Activated naive CD4-positive, alpha-beta T cell treated with anti-CD3 and anti-CD28 coated beads, Interleukin-2, amount 50 U/mL, for 24 hours (primary cell): ENCODE data around the gene CFL1.

ENCODE experiments used
- H3K27ac Mint-ChIP-seq: one replicate; pipeline ENCODE4 v1.8.0; 2021; ENCODE audit warnings: mild to moderate bottlenecking, mixed read lengths
- H3K27me3 Mint-ChIP-seq: one replicate; pipeline ENCODE4 v1.8.0; 2021; ENCODE audit warnings: mixed read lengths
- H3K36me3 Mint-ChIP-seq: one replicate; pipeline ENCODE4 v1.8.0; 2021; ENCODE audit warnings: mixed read lengths
- H3K4me1 Mint-ChIP-seq: one replicate; pipeline ENCODE4 v1.8.0; 2021; ENCODE audit warnings: mixed read lengths
- H3K4me3 Mint-ChIP-seq: one replicate; pipeline ENCODE4 v1.8.0; 2021; ENCODE audit warnings: mild to moderate bottlenecking, mixed read lengths
- H3K9me3 Mint-ChIP-seq: one replicate; pipeline ENCODE4 v1.8.0; 2021; ENCODE audit warnings: mixed read lengths

Gene CFL1

DNA sequence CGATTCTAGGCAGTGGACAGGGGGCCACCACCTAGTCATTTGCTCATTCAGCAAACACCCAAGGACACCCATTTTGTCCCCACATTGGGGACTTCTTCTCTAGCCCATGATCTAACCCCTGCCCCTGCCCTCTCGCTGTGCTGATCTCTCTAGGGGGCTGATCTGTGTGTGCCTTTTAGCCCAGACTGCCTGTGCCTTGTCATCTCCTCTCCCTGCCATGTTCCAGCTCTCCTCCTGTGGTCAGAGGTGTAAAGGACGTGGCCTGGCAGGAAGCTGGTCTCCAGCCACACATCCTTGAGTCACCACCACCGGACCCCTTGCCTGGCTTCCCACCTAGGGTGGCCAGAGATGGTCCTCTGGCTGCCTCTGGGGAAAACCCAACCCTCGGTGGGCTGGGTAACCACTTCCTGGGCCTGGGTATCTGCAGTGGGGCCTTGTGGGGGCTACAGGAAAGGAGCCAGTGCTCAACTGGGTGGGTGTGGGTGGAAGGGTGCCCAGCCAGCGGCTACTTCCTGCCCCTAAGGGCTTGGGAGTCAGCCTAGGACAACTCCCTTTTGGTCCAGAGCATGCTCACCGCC is 23.0 kb upstream of the CFL1 start:
- peak overlapping the region; percentile 82 for H3K27ac Mint-ChIP-seq
- H3K36me3 Mint-ChIP-seq: peaks cover 4% of the 10 kb centered on the region
- no peaks in the 10 kb centered on the region for H3K9me3 Mint-ChIP-seq
- peaks cover 47% of the 10 kb centered on the region for H3K4me1 Mint-ChIP-seq
- peak overlapping the region; percentile 53 for H3K4me3 Mint-ChIP-seq
- no peaks in the 10 kb centered on the region for H3K27me3 Mint-ChIP-seq

DNA sequence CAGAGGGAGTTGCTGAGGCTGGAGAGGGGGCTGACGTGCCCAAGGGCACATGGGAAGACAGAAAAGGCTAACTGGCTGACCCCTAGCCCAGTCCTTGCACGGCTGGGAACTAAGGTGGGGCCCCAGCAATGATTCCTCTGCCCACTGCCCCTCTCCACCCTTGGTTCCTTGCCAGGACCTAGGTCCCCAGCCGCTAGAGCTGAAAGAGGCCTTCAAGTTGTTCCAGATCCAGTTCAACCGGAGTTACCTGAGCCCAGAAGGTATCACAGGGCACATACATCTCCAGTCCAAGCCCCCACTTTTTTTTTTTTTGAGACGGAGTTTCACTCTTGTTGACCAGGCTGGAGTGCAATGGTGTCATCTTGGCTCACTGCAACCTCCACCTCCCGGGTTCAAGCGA is 22.0 kb upstream of the CFL1 start:
- H3K4me1 Mint-ChIP-seq: peaks cover 47% of the 10 kb centered on the region

DNA sequence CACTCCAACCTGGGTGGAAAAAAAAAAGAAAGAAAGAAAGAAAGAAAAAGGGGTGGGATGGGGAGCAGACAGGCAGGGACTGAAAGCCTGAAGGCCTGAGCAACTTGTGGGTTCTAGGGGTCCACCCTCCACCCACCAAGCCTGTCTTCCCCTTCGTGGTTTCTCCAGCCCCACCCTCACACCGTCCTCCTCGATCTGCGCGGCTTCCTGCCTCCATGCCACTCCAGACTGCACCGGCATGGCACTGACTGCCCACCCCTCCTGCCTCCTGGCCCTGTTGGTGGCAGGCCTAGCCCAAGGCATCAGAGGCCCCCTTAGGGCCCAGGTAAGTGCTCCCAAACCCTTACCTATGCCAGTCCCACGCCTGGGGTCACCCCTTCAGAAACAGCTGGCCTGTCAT is 21.6 kb upstream of the CFL1 start, which contains the start of gene CTSW:
CTSW (plus strand) TSS at position 221 of the 400 bp plus-strand sequence; CDS start at position 239, 18 bp downstream.
- H3K36me3 Mint-ChIP-seq: peaks cover 2% of the 10 kb centered on the region
- no peaks in the 10 kb centered on the region for H3K27me3 Mint-ChIP-seq
- peak within 1 kb of the TSS; percentile 58 for H3K4me3 Mint-ChIP-seq
- H3K4me1 Mint-ChIP-seq: peaks cover 44% of the 10 kb centered on the region
- peak within 1 kb of the TSS; percentile 82 for H3K27ac Mint-ChIP-seq
- no peaks in the 10 kb centered on the region for H3K9me3 Mint-ChIP-seq

More for the DNA sequence above, 22.0 kb upstream of the CFL1 start:
- H3K9me3 Mint-ChIP-seq: no peaks in the 10 kb centered on the region
- no peaks in the 10 kb centered on the region for H3K27me3 Mint-ChIP-seq
- H3K27ac Mint-ChIP-seq: peak overlapping the region; percentile 35
- peak overlapping the region; percentile 58 for H3K4me3 Mint-ChIP-seq
- H3K36me3 Mint-ChIP-seq: peaks cover 4% of the 10 kb centered on the region

DNA sequence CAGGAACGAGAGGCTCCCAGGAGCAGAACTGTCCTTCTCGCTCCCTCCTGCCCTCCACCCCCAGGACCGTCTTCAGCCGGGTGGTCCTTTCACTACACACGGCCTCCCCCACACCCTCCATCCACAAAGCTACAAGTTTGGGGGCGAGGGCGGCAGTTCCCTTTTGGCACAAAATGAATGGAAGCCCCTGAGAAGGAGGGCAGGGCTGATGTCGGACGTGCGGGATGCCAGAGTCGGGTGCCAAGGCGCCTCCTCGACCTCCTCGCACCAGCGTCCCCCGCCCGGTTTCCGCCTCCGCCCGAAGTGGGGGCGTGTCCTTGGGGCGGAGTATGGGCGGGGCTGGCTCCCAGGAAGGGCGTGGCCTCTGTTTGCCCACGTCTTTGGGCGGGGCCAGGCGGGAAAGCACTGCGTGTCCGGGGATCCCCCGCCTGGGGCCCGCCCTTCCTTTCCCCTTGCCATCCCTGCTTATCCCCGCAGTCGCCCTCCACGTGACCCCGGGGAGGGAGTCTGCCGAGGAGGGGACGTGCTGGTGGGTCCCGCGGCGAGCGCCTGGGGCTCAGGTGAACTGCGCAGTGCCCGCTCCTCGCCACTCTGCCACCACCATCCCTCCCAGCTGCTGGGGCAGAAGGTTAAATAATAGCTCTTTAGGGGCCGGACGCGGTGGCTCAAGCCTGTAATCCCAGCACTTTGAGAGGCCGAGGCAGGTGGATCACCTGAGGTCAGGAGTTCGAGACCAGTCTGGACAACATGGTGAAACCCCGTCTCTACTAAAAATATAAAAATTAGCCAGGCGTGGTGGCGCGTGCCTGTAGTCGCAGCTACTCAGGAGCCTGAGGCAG is 15.6 kb upstream of the CFL1 start:
- Mint-ChIP-seq H3K4me3 (peak overlapping the region; percentile 92), H3K27ac (peak overlapping the region; percentile 91), H3K4me1 (peaks cover 23% of the 10 kb centered on the region), H3K27me3 (no peaks in the 10 kb centered on the region), H3K9me3 (no peaks in the 10 kb centered on the region), H3K36me3 (no peaks in the 10 kb centered on the region)

DNA sequence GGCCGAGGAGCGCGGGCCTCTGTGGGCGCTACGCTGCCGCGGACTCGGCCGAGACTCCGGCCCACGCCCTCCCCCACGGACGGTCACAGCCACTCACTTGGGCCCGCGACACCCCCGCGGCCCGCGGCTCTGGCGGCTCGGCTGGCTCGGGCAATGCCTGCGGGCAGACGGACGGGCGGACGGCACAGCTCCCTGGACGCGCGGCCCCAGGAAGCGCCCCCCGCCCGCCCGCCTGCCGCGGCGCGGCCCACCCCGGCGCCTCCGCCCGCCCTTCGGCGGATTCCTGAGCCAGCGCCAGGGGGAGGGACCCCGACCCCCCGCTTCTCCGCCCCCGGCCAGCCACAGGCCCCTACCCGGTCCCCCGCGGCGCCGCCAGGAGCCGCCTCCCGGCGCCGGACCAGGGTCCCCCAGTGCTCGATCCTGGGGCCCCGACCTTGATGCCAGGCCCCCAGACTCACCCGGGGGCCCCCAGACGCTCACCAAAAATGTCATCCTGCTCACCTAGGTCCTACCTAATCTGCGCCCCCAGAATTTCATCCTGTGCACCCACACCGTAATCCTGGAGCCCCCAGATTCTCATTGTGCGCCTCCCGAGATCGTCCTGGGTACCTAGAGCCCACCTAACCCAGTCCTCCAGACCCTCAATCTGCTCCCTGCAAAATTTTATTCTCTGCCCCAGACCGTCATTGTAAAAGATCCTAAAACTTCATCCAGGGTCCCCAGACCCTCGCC is 14.8 kb upstream of the CFL1 start, which contains the start of gene EFEMP2:
EFEMP2 (minus strand) TSS at position 215 of the 732 bp plus-strand sequence. CDS start 446 bp downstream, outside the sequence.
- Mint-ChIP-seq H3K27ac (peak within 1 kb of the TSS; percentile 91), H3K4me3 (peak within 1 kb of the TSS; percentile 92), H3K4me1 (peaks cover 18% of the 10 kb centered on the region), H3K9me3 (no peaks in the 10 kb centered on the region), H3K27me3 (no peaks in the 10 kb centered on the region), H3K36me3 (no peaks in the 10 kb centered on the region)

DNA sequence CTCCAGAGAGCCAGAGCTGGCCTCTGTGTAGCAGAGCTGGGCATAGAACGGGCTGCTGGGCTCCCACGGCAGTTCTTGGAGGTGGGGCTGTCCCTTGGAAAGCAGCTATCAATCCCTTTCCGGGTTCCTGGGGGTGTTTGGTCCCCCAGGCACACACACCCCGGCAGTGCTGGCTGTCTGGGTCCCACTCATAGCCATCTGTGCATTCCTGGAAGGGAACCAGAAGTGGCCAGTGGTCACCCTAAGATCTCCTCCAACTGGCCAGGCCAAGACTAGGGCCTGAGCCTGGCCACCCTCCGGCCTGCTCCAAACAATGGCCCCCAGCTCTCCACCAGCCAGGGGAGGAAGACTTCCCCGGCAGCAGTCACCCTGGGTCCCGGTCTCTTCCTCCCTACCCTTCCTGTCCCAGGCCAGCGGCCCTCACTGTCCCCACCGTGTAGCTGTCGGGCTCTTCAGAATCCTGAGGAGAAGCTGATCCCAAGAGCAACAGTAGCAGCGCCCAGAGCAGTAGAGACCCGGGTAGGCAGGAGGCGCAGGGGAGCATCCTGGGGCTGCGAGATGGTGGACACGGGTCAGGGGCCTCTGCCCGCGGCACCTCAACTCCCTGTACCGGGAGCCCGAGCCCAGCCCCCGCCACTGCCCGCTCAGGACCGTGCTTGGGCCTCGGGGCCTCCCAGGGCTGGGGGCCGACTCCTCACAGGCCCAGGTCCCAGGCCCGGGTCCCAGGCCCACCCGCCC is 14.0 kb upstream of the CFL1 start:
- Mint-ChIP-seq H3K27ac (no peak overlapping the region), H3K27me3 (no peaks in the 10 kb centered on the region), H3K4me1 (peaks cover 18% of the 10 kb centered on the region), H3K36me3 (no peaks in the 10 kb centered on the region), H3K9me3 (no peaks in the 10 kb centered on the region), H3K4me3 (peak overlapping the region; percentile 11)

DNA sequence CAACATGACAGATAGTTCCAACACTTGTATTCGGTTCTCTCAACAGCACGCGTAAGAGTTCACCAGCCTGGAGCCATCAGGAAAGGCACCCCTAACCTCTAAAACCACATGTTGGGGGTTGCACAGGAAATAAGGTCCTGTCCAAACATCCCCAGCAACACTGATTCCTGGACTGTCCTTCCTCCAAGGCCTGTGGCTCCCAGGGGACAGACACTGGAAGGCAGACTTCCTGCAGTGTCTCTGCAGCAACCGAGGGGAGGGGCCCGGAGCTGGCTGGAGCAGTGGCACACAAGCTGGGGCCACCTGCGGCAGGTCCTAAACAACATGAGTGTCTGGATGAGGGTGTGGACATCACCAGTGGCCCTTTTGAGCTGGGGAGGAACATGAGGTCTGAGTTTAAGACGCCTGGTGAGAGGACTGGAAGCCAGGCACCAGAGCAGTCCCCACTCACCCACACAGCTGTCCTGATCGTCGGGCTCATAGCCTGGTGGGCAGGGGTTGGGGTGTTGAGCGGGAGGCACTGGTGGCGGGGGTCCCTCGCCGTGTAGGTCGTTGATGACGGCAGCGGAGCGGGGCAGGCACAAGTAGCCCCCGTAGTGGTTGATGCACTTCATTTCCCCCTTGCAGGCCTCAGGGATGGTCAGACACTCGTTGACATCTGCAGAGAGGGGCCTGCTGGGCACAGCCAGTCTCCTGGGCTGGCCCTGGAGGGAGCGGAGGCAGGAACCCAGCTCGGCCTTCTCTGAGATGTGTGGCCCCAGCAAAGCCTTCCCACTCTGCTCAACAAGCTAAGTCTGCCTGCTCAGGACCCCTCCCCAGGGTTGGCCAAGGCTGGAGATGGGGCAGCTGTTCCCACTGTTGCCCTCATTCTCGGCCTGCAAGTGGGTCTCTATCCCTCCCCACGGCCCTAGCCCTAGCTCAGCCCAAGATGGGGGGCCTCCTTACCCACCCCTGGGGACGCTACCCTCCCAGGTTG is 13.0 kb upstream of the CFL1 start:
- Mint-ChIP-seq H3K9me3 (no peaks in the 10 kb centered on the region), H3K27me3 (no peaks in the 10 kb centered on the region), H3K27ac (no peak overlapping the region), H3K4me3 (peak overlapping the region; percentile 33), H3K4me1 (peaks cover 14% of the 10 kb centered on the region), H3K36me3 (no peaks in the 10 kb centered on the region)

DNA sequence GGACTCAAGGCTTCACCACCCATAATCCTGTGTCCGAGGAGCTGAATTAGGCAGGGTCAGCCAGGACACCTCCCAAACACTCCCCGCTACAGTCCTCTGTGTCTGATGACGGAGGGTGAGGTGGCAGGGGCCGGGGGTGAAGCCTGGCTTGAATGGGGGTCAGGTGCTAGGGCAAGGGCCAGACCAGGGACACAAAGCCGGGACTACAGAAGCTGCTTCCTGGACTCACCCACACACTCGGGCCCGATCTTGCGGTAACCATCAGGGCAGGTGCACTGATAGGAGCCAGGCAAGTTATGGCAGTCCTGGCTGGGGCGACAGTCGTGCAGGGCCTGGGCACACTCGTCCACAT is 12.3 kb upstream of the CFL1 start:
- no peaks in the 10 kb centered on the region for H3K36me3 Mint-ChIP-seq
- peaks cover 14% of the 10 kb centered on the region for H3K4me1 Mint-ChIP-seq
- no peak overlapping the region for H3K27ac Mint-ChIP-seq
- no peaks in the 10 kb centered on the region for H3K27me3 Mint-ChIP-seq
- H3K9me3 Mint-ChIP-seq: no peaks in the 10 kb centered on the region
- H3K4me3 Mint-ChIP-seq: peak overlapping the region; percentile 33

DNA sequence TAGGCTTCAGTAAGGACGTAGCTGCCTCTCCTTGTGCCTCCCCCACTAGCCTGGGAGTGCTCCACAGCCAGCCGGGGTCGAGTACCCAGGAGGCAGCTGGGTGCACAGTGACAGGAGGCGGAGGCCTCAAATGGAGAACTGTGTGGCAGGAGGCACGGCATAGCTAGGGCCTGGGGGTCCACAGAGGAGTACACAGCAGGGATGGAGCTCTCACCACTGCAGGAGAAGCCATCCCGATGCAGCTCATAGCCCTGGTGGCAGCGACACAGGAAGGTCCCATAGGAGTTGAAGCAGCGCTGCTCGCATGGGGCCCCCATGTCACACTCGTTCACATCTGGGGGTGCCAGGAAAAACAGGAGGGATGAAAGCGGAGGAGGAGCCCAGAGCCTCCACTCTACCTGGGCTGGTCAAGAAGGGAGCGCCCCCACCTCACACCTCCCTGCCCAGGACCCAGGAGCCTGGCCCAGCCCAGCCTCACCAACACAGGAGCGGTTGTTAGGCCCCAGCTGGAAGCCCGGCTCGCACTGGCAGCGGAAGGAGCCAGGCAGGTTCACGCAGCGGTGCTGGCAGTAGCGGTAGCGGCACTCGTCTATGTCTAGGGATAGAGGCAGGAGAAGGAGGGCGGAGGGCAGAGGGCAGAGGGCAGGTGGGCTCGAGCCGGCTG is 11.8 kb upstream of the CFL1 start:
- peak overlapping the region; percentile 77 for H3K27ac Mint-ChIP-seq
- H3K4me1 Mint-ChIP-seq: peaks cover 14% of the 10 kb centered on the region

DNA sequence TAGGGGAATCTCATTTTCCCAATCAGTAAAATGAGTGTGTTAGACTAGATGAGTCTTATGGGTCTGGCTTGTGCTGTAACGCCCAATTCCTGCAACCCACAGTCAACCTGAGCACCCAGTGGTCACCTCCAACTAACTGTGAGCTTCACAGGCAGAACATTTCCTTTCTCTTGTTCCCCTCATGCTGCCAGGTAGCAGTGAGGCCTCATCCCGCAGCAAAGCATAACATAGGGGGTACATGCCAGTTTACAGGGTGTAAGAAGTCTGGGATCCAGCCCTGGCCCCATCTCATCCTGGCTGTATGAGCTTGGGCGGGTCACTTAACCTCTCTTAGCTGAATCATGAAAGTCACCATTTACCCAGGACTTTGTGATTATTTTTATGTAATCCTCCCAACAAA is 10.9 kb upstream of the CFL1 start:
- no peak overlapping the region for H3K4me3 Mint-ChIP-seq
- no peak overlapping the region for H3K27ac Mint-ChIP-seq
- peaks cover 14% of the 10 kb centered on the region for H3K4me1 Mint-ChIP-seq
- no peaks in the 10 kb centered on the region for H3K9me3 Mint-ChIP-seq
- no peaks in the 10 kb centered on the region for H3K36me3 Mint-ChIP-seq
- H3K27me3 Mint-ChIP-seq: no peaks in the 10 kb centered on the region

More for the DNA sequence above, 11.8 kb upstream of the CFL1 start:
- Mint-ChIP-seq H3K4me3 (peak overlapping the region; percentile 15), H3K9me3 (no peaks in the 10 kb centered on the region), H3K27me3 (no peaks in the 10 kb centered on the region), H3K36me3 (no peaks in the 10 kb centered on the region)

DNA sequence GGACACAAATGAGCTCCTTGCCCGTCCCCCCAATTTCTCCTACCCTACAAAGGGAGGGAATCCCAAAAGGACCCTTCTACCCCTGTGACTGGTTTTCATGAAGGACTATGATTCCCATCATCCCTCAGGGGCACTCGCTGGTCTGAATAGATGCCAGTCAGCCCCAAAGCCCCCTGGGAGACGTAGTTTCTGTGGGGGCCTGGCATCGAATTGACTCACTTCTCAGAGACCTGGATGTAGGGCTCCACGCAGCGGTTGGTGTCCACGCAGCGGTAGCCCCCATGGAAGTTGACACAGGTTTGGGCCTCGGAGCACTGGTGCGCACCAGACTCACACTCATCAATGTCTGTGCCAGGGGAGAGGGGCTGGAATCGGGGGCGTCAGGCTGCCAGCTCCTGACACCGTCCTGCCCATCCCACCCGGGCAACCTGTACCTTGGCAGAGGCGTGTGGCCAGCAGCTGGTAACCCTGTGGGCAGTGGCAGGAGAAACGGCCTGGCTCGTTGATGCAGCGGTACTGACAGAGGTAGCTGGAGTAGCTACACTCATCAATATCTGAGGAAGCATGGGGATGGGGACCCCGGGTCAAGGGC is 10.2 kb upstream of the CFL1 start:
- Mint-ChIP-seq H3K4me3 (no peak overlapping the region), H3K4me1 (peaks cover 10% of the 10 kb centered on the region), H3K36me3 (no peaks in the 10 kb centered on the region), H3K27me3 (no peaks in the 10 kb centered on the region), H3K27ac (no peak overlapping the region), H3K9me3 (no peaks in the 10 kb centered on the region)

DNA sequence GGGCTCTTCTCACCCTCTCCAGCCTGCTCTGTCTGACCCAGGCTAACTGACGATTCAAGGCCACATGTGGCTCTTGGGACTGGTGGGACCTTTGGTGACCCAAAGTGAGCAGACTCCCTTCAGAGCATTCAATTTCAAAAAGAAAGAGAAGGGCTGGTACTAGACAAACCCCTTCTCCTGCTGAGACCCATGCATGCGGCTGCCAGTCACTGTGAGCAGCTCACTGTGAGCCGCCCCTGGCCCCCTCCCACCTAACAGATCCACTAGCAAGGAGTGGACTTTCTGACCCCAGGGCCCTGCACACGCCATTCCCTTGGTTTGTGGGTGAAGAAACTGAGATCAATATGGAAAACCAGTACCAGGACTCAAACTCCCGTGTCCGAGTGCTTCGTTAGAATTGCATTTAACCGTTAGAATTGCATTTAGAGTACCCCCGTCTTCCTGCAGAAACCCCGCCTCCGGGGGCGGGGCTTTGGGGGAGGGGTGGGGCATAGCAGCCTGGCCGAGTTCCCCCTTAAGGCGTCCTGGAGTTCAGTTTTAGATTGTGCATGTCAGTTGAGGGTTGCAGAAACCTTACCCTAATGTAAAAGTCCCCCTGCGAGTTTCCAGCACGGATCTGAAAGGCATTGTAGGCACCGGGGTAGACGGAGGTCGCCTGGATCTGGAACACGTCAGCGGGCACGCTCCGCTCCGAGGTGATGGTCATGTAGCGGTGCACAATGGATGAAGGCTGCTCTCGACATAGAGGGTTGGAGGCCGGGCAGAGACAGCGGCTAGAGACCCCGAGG is 9.5 kb upstream of the CFL1 start:
- peaks cover 12% of the 10 kb centered on the region for H3K4me1 Mint-ChIP-seq
- peaks cover 4% of the 10 kb centered on the region for H3K36me3 Mint-ChIP-seq
- peak overlapping the region; percentile 46 for H3K27ac Mint-ChIP-seq
- H3K9me3 Mint-ChIP-seq: no peaks in the 10 kb centered on the region
- H3K27me3 Mint-ChIP-seq: no peaks in the 10 kb centered on the region
- no peak overlapping the region for H3K4me3 Mint-ChIP-seq
